Endothelial cell of umbilical vein (primary cell): ENCODE results near the gene SMOC1.

ENCODE experiments used
- CTCF ChIP-seq, 2 donors: IDR thresholded peaks; 1 replicate in 1 of 2; 2 replicates in 1 of 2; pipeline ENCODE4 v1.5.1; 2011; ENCODE audit warnings: low read length in 2 of 2, mild to moderate bottlenecking in 2 of 2, moderate library complexity in 2 of 2, control low read depth in 1 of 2, inconsistent platforms in 1 of 2, low read depth in 1 of 2; ENCODE audit not compliant: insufficient read depth in 1 of 2; ENCODE audit errors: extremely low read depth in 1 of 2
- EZH2 ChIP-seq: IDR thresholded peaks from 2 replicates; pipeline ENCODE4 v1.6.1; 2012; ENCODE audit warnings: borderline replicate concordance, low read depth, mild to moderate bottlenecking, moderate library complexity, low read length, inconsistent platforms; ENCODE audit not compliant: severe bottlenecking
- GATA2 ChIP-seq: IDR thresholded peaks from 2 replicates; pipeline ENCODE4 v1.7.0; 2011; ENCODE audit warnings: low read depth, mild to moderate bottlenecking, moderate library complexity, mixed read lengths, low read length; ENCODE audit not compliant: insufficient read length, insufficient read depth
- JUN ChIP-seq: IDR thresholded peaks from 2 replicates; pipeline ENCODE4 v1.6.1; 2011; ENCODE audit warnings: borderline replicate concordance, low read depth; ENCODE audit not compliant: insufficient read length, insufficient read depth
- MAX ChIP-seq: IDR thresholded peaks from 2 replicates; pipeline ENCODE4 v1.6.1; 2011; ENCODE audit not compliant: insufficient read depth, insufficient read length
- MYC ChIP-seq: IDR thresholded peaks from one replicate; pipeline ENCODE4 v1.6.1; 2011; ENCODE audit warnings: mild to moderate bottlenecking, low read depth, low read length
- POLR2A ChIP-seq: IDR thresholded peaks from 2 replicates; pipeline ENCODE4 v1.6.1; 2012; ENCODE audit warnings: low read depth, mild to moderate bottlenecking, control low read depth, low read length
- POLR2AphosphoS5 ChIP-seq: IDR thresholded peaks from 2 replicates; pipeline ENCODE4 v1.6.1; 2012; ENCODE audit warnings: low read depth, mild to moderate bottlenecking, control low read depth, low read length, moderate library complexity; ENCODE audit not compliant: insufficient read depth

- no peak for TF ChIP-seq POLR2AphosphoS5
- no peak for TF ChIP-seq CTCF (IDR thresholded peaks at IDR 0.05; ENCODE audit: extremely low read depth in 1 of 2, insufficient read depth in 1 of 2, low read depth in 1 of 2, low read length in 2 of 2)
- TF ChIP-seq POLR2A, result no peak
- no peak for TF ChIP-seq MAX
- no peak for TF ChIP-seq EZH2
- TF ChIP-seq MYC, result no peak
- TF ChIP-seq JUN, result no peak
- TF ChIP-seq GATA2, result no peak
These were observed 132.5 kb downstream of the SMOC1 start for GRCh38 chr14:70011708-70012107.
